ENCODE data around the gene DMD. TPM values are rescaled to one million over a fixed set of nuclear protein-coding genes. Genes with fewer than 3 reads are reported as not detected.
"Not testable (repeated sequence)": the region's sequence is repeated elsewhere in the genome, so short reads cannot be mapped to it uniquely, and the experiment has no call there.

Gene DMD
- total RNA-seq, 2 experiments from 2014 or later: 0.85 to 1.8 TPM

DNA sequence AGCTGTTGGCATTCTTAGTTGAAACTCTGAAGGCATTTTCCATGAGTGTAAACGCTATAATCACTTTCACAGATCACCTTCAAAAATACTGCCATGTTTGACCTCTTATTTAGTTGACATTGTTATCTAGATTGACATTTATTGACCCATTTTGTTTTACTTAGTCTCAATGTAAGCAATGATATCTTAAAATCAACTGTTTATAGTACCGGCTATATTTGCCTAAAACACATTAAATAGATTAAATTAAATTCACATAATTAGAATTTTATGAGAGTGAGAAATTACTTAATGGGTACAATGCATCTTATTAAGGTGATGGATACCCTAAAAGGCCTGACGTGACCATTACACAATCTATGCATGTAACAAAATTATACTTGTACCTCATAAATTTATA lies 1621.8 kb downstream of the DMD start:
- H3K9me3 Mint-ChIP-seq (ENCODE audit: low read depth): no peaks in the 10 kb centered on the region
- ChIA-PET CTCF (no interaction called here), POLR2A (no interaction called here)
- H3K4me1 Mint-ChIP-seq: no peaks in the 10 kb centered on the region
- H3K27ac Mint-ChIP-seq: no peak overlapping the region
- no peaks in the 10 kb centered on the region for H3K27me3 Mint-ChIP-seq
- H3K4me3 Mint-ChIP-seq: no peak overlapping the region
- DNase-seq (no peak), ATAC-seq (no peak)
- intact Hi-C loops (cut with DNase I, micrococcal nuclease): no loop called here
- H3K36me3 Mint-ChIP-seq (ENCODE audit: low read depth): no peaks in the 10 kb centered on the region

DNA sequence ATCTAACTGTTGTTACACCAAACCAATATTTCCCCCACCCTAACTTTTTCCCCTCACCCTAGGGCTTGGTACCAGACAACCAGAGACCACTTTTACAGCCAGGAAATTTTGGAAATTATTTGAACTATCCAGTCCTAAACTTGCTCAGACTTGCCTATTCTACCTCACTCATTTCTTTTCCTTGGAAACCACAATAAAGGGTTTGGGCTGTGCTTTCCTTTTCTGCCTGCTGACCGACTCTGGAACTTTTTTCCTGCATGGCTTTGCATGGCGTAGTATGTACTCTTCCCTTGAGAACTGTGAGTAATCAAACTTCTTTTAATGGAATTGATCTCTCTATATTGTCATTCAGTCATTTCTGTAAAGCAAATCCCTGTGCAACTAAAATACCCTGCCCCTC lies 1623.0 kb downstream of the DMD start:
- Mint-ChIP-seq H3K4me3 (no peak overlapping the region), H3K4me1 (no peaks in the 10 kb centered on the region), H3K27ac (no peak overlapping the region), H3K36me3 (ENCODE audit: low read depth) (no peaks in the 10 kb centered on the region), H3K27me3 (no peaks in the 10 kb centered on the region), H3K9me3 (ENCODE audit: low read depth) (no peaks in the 10 kb centered on the region)
- no peak for DNase-seq
- intact Hi-C loops (cut with DNase I, micrococcal nuclease): no loop called here
- no peak for ATAC-seq
- POLR2A ChIA-PET: no interaction called here
- CTCF ChIA-PET: no interaction called here

DNA sequence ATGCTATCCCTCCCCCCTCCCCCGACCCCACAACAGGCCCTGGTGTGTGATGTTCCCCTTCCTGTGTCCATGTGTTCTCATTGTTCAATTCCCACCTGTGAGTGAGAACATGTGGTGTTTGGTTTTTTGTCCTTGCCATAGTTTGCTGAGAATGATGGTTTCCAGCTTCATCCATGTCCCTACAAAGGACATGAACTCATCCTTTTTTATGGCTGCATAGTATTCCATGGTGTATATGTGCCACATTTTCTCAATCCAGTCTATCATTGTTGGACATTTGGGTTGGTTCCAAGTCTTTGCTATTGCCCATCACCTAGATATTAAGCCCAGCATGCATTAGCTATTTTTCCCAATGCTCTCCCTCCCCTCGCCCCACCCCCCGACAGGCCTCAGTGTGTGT lies 1627.5 kb downstream of the DMD start:
- ATAC-seq; DNase-seq; intact Hi-C loops (cut with DNase I, micrococcal nuclease); H3K27ac Mint-ChIP-seq; H3K4me3 Mint-ChIP-seq; H3K36me3 Mint-ChIP-seq (ENCODE audit: low read depth); H3K9me3 Mint-ChIP-seq (ENCODE audit: low read depth); H3K27me3 Mint-ChIP-seq; POLR2A ChIA-PET; CTCF ChIA-PET; H3K4me1 Mint-ChIP-seq: not testable (repeated sequence)

DNA sequence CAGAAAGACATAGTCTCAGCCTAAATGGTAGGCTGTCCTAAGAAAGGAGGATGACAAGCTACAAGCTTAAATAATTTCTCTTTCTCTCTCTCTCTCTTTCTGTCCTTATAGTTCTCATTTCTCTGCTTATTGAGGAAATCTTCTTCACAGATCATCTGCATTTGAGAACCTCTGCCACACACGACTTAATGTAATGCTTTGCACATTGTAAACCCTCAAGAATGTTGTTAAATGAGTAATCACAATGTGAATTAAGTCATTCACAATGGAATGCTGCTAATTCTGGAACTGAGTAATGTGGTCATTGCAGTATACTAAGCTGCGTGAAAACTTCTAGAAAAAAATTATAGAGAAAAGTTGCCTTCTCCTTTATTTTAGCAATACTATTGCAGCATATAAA lies 1630.6 kb downstream of the DMD start:
- Mint-ChIP-seq H3K4me3 (no peak overlapping the region), H3K36me3 (ENCODE audit: low read depth) (no peaks in the 10 kb centered on the region), H3K9me3 (ENCODE audit: low read depth) (no peaks in the 10 kb centered on the region), H3K27me3 (no peaks in the 10 kb centered on the region), H3K27ac (no peak overlapping the region), H3K4me1 (no peaks in the 10 kb centered on the region)
- ChIA-PET POLR2A (no interaction called here), CTCF (no interaction called here)
- ATAC-seq (no peak), DNase-seq (no peak)
- intact Hi-C loops (cut with DNase I, micrococcal nuclease): no loop called here

DNA sequence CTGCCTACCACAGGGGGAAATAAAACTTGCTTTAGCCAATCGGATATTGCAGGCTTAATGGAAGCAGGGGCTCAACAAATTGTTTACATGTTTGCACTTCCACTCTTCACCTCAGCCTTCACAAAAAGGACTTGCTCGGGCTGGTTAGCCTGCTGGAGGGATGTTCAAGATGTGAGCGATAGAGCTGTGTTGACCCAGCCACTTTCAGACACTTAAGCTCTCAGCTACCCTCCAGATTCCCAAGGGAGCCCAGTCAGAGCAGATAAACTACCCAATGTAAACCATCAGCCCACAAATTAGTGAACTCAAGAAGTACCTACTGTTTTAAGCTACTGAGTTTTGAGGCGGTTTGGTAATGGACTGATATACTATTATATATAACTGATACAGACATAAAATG lies 1631.1 kb downstream of the DMD start:
- no peaks in the 10 kb centered on the region for H3K27me3 Mint-ChIP-seq
- ChIA-PET POLR2A (no interaction called here), CTCF (no interaction called here)
- H3K4me3 Mint-ChIP-seq: no peak overlapping the region
- no peak for DNase-seq
- H3K4me1 Mint-ChIP-seq: no peaks in the 10 kb centered on the region
- intact Hi-C loops (cut with DNase I, micrococcal nuclease): no loop called here
- no peaks in the 10 kb centered on the region for H3K36me3 Mint-ChIP-seq (ENCODE audit: low read depth)
- no peak for ATAC-seq
- no peaks in the 10 kb centered on the region for H3K9me3 Mint-ChIP-seq (ENCODE audit: low read depth)
- H3K27ac Mint-ChIP-seq: no peak overlapping the region

DNA sequence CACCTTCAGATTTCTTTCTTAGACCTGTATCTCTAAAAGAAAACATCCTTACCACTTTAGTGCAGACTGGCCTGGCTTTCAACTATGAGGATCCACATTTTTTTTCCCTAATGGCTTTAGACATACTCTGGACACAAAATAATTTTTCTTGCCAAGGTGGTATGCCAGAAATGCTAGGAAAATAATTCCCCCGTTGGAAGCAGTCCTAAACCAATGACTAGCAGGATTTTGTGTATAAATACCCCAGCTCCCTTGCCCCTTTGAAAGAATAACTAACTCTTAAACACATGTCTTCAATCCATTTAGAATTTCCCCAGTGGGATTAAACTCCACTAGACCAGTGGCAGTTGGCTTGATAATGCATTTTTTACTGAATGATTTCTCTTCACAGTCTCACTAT lies 1639.0 kb downstream of the DMD start:
- Mint-ChIP-seq H3K36me3 (ENCODE audit: low read depth) (no peaks in the 10 kb centered on the region), H3K27me3 (no peaks in the 10 kb centered on the region), H3K9me3 (ENCODE audit: low read depth) (no peaks in the 10 kb centered on the region), H3K4me3 (no peak overlapping the region), H3K27ac (no peak overlapping the region), H3K4me1 (no peaks in the 10 kb centered on the region)
- ATAC-seq (no peak), DNase-seq (no peak)
- intact Hi-C loops (cut with DNase I, micrococcal nuclease): no loop called here
- ChIA-PET POLR2A (no interaction called here), CTCF (no interaction called here)

DNA sequence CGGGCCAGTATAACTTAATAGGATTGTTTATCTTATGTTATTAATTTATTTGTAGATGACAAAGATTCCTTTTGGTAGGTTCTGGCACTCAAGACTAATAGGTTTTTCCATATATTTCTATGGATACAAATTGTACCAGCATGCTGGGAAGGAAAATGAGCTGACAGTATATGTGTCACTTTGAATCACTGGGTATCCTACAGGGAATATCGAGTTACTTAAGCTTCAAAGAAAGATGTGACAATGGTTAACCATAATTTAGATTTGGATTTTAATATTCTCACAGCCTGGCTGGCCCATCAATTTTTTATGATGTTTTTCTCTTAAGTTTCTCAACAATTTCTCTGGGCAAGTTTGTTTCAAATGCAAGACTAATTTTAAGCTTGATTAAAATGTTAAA lies 1640.7 kb downstream of the DMD start:
- no peak for ATAC-seq
- CTCF ChIA-PET: no interaction called here
- no peaks in the 10 kb centered on the region for H3K36me3 Mint-ChIP-seq (ENCODE audit: low read depth)
- no peaks in the 10 kb centered on the region for H3K4me1 Mint-ChIP-seq
- no peak for DNase-seq
- intact Hi-C loops (cut with DNase I, micrococcal nuclease): no loop called here
- H3K9me3 Mint-ChIP-seq (ENCODE audit: low read depth): no peaks in the 10 kb centered on the region
- H3K27ac Mint-ChIP-seq: no peak overlapping the region
- H3K27me3 Mint-ChIP-seq: no peaks in the 10 kb centered on the region
- POLR2A ChIA-PET: no interaction called here
- no peak overlapping the region for H3K4me3 Mint-ChIP-seq

DNA sequence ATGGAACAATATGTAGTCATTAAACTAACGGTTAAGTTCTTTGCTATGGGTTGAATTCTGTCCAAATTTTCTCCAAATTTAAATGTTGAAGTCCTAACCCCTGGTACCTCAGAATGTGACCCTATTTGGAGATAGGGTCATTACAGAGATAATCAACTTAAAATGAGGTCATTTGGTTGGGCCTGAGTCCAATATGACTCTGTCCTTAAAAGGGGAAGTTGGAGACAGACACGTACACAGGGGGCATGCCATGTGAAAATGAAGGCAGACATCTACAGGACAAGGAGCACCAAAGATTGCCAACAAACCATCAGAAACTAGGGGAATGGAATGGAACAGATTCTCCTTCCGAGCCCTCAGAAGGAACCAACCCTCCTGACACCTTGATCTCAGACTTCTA lies 1647.6 kb downstream of the DMD start:
- H3K4me1 Mint-ChIP-seq: no peaks in the 10 kb centered on the region
- ChIA-PET CTCF (no interaction called here), POLR2A (no interaction called here)
- ATAC-seq (no peak), DNase-seq (no peak)
- no peak overlapping the region for H3K4me3 Mint-ChIP-seq
- no peaks in the 10 kb centered on the region for H3K9me3 Mint-ChIP-seq (ENCODE audit: low read depth)
- intact Hi-C loops (cut with DNase I, micrococcal nuclease): no loop called here
- H3K36me3 Mint-ChIP-seq (ENCODE audit: low read depth): no peaks in the 10 kb centered on the region
- H3K27me3 Mint-ChIP-seq: no peaks in the 10 kb centered on the region
- H3K27ac Mint-ChIP-seq: no peak overlapping the region

DNA sequence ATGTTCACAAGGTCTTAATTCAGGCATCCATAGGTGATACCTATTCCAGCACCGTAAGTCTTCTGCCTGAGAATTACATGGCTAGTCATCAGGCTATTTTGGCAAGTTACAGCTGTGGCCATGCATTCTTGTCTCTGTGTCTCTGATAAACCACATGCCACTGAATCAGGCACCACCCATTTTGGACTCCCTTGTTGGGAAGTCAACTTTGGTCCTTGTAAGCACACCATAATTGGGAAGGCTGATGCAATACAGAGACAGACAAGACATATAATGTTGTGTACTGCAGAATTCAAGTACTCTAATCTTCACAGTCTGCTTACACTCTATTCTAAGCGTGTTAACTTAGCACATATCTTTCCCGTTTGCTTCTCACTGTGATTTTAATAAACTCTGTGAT lies 1655.8 kb downstream of the DMD start:
- ChIA-PET CTCF (no interaction called here), POLR2A (no interaction called here)
- Mint-ChIP-seq H3K4me3 (no peak overlapping the region), H3K27me3 (no peaks in the 10 kb centered on the region), H3K27ac (no peak overlapping the region), H3K36me3 (ENCODE audit: low read depth) (no peaks in the 10 kb centered on the region), H3K4me1 (no peaks in the 10 kb centered on the region), H3K9me3 (ENCODE audit: low read depth) (no peaks in the 10 kb centered on the region)
- no peak for ATAC-seq
- no peak for DNase-seq
- intact Hi-C loops (cut with DNase I, micrococcal nuclease): no loop called here

DNA sequence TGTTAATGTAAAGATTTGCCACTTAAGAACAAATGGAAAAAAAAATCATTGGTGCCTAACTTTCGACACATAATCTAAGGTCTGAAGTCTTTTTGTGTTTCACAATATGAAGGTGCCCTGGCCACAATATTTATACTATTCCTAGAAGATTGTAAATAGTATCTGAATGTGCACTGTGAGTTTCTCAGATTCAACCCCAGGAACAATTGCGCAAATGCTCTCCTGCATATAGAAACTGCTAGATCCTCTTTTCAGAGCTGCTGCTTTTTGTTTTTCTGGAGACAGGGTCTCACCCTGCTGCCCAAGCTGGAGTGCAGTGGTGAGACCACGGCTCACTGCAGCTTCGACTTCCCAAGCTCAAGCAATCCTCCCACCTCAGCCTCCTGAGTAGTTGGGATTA lies 1659.4 kb downstream of the DMD start:
- intact Hi-C loops (cut with DNase I, micrococcal nuclease): no loop called here
- ChIA-PET POLR2A (interaction anchor here (0.6 kb wide), 1 partner anchor 10 kb away, joined by 5 read pairs; no protein-coding TSS in a partner anchor), CTCF (no interaction called here)
- Mint-ChIP-seq H3K27me3 (no peaks in the 10 kb centered on the region), H3K36me3 (ENCODE audit: low read depth) (no peaks in the 10 kb centered on the region), H3K4me3 (no peak overlapping the region), H3K27ac (no peak overlapping the region), H3K9me3 (ENCODE audit: low read depth) (no peaks in the 10 kb centered on the region), H3K4me1 (no peaks in the 10 kb centered on the region)
- DNase-seq (no peak), ATAC-seq (no peak)

DNA sequence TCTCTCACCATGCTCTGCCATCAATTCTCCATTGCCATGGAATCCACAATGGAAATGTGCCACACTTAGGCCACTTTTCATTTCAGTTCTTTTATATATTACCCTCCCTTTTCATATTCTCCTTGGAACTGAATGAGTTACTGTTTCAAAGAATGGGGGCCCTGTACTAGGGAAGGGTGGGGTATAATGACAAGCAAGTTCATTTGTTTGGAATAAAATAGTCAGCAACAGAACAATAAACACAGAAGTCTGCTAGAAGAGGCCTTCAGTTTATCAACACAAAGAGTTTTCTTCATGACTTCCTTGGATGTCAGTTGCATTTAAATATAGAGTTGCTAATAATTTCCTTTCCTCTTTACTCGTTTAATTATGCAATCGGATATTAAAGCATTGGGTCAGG lies 1661.2 kb downstream of the DMD start:
- ATAC-seq: no peak
- Mint-ChIP-seq H3K27ac (no peak overlapping the region), H3K9me3 (ENCODE audit: low read depth) (no peaks in the 10 kb centered on the region), H3K36me3 (ENCODE audit: low read depth) (no peaks in the 10 kb centered on the region), H3K4me1 (no peaks in the 10 kb centered on the region), H3K27me3 (no peaks in the 10 kb centered on the region), H3K4me3 (no peak overlapping the region)
- DNase-seq: no peak
- intact Hi-C loops (cut with DNase I, micrococcal nuclease): no loop called here
- ChIA-PET CTCF (no interaction called here), POLR2A (no interaction called here)

DNA sequence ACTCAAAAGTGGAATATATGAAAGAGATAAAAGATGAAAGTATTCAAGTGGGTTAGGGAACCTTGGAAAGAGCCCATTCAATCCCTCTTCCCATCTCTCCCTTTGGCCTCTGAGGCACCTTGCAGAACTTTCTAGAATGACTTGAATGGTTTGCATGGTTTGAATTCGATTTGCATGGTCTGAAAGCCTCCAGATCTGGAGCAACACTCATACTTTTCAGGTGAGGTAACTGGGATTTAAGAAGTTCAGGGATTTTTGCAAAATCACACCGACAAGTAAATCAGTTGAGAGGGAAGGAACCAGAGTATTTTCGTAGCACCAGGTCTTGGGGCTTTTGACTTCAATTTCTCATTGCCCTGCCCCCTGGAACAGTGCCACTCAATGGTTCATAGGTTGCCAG lies 1663.5 kb downstream of the DMD start:
- no peaks in the 10 kb centered on the region for H3K36me3 Mint-ChIP-seq (ENCODE audit: low read depth)
- POLR2A ChIA-PET: no interaction called here
- H3K4me3 Mint-ChIP-seq: no peak overlapping the region
- intact Hi-C loops (cut with DNase I, micrococcal nuclease): no loop called here
- no peaks in the 10 kb centered on the region for H3K27me3 Mint-ChIP-seq
- DNase-seq: no peak
- H3K27ac Mint-ChIP-seq: no peak overlapping the region
- no peak for ATAC-seq
- no peaks in the 10 kb centered on the region for H3K4me1 Mint-ChIP-seq
- no peaks in the 10 kb centered on the region for H3K9me3 Mint-ChIP-seq (ENCODE audit: low read depth)
- CTCF ChIA-PET: no interaction called here

DNA sequence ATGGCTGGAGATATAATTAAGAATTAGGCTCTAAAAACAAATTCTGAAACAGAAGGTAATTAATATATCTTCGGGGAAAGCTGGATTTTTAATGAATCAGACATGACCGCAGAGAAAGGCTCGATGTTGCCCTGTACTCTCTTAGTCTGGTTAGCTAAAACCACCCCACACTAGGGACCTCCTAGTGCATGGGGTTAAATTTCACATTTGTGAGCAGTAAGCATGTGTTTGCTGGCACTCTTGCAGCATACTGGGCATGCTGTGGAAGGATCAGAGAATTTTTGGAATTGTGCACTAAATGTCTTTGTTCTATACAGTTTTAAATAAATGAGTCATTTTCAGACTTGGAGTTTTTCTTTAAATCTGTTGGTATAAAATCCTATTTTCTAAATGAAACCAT lies 1663.9 kb downstream of the DMD start:
- Mint-ChIP-seq H3K4me3 (no peak overlapping the region), H3K4me1 (no peaks in the 10 kb centered on the region), H3K9me3 (ENCODE audit: low read depth) (no peaks in the 10 kb centered on the region), H3K36me3 (ENCODE audit: low read depth) (no peaks in the 10 kb centered on the region), H3K27me3 (no peaks in the 10 kb centered on the region), H3K27ac (no peak overlapping the region)
- ATAC-seq (no peak), DNase-seq (no peak)
- CTCF ChIA-PET: no interaction called here
- intact Hi-C loops (cut with DNase I, micrococcal nuclease): no loop called here
- POLR2A ChIA-PET: no interaction called here
